GM19035 (cell line): ENCODE results near the gene ANAPC2.

ENCODE experiments used
- ATAC-seq: cut with Tn5 transposase; IDR thresholded peaks from one replicate; pipeline ENCODE4 v1.9.1; 2021; ENCODE audit not compliant: unreplicated experiment

Gene ANAPC2

DNA sequence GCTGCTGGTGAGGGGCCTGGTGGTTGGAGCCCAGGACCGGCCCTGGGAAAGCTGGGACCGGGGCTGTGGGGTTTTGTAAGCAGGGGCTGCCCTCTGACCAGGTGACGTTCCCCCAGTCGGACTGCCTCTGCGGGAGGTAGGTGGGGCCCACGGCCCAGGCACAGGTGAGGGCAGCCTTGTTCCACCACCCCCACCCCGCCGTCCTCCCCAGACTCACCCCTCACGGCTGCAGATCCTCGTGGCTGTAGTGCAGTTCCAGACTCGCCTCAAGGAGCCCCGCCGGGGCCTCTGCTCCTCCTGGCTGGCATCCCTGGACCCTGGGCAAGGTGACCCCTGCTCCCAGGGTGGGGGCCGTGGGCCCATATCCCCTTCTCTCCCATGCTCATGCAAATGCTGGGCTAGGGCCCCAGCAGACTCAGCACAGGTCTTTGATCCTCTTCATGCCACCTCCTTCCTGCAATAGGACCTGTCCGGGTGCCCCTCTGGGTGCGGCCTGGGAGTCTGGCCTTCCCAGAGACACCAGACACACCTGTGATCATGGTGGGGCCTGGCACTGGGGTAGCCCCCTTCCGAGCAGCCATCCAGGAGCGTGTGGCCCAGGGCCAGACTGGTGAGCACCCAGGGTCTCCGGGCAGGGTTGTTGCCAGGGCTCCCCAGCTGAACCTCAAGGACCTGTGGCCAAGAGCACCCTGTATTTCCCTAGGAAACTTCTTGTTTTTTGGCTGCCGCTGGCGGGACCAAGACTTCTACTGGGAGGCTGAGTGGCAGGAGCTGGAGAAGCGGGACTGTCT, 27.0 kb upstream of the ANAPC2 start:
- ATAC-seq, result no peak

DNA sequence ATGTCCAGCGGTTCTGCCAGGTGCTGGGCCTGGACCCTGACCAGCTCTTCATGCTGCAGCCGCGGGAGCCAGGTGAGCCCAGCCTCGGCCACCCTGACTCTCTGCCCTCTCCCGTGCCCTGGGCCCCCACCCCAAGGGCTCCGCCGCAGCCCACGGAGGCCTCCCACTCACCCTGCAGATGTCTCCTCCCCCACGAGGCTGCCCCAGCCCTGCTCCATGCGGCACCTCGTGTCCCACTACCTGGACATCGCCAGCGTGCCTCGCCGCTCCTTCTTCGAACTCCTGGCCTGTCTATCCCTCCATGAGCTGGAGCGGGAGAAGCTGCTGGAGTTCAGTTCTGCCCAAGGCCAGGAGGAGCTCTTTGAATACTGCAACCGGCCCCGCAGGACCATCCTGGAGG, 26.3 kb upstream of the ANAPC2 start:
- ATAC-seq, result no peak

DNA sequence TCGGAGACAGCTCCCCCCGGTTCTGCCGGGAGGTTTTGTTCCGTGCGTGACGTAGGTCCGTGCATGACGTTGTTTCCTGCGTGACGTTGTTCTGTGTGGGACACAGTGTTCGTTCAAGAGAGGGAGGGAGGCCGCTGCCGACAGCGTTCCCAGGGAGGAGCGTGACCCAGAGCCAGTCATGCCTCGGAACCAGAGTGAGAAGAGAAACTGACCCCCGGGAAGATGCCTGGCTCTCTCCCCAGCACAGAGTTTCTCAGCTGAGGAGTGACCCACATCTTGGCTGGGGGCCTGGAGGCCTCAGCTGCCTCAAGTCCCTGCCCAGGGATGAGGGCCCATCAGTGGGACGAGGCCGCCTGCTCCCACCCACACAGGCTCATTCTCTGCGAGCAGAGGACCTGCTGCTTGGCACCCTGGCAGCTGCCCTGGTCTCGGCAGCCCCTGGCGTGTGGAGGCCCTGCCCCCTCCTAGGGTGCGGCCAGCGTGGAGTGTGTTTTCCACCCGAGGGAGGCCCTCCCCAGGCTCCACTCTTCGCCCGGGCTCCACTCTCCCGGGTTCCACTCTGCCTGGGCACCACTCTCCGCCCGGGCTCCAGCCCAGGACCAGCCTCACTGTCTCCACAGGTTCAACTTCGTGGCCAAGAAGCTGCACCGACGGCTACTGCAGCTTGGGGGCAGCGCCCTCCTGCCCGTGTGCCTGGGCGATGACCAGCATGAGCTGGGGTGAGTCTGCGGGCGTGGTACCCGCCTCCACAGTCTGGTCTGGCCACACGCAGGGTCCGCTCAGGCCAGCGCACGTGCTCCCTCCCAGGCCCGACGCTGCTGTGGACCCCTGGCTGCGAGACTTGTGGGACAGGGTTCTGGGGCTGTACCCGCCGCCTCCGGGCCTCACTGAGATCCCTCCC, 25.1 kb upstream of the ANAPC2 start:
- no peak for ATAC-seq

DNA sequence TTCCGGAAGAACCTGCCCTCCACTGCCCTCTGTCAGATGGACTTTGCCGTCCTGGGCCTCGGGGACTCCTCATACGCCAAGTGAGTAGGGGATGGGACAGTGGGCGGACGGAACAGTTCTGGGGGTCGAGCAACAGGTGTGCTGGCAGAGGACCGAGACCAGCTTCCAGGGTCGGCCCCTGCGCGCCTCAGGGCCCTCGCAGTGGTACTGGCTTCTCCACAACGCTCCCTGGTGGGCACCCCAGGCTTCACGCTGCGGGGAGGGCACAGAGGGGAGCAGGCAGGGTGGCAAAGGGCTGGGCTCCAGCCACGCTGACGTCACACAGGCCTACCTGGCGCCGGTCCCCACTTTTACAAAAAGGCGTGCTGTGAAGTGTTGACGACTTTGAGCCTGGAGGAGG, 24.2 kb upstream of the ANAPC2 start:
- no peak for ATAC-seq

DNA sequence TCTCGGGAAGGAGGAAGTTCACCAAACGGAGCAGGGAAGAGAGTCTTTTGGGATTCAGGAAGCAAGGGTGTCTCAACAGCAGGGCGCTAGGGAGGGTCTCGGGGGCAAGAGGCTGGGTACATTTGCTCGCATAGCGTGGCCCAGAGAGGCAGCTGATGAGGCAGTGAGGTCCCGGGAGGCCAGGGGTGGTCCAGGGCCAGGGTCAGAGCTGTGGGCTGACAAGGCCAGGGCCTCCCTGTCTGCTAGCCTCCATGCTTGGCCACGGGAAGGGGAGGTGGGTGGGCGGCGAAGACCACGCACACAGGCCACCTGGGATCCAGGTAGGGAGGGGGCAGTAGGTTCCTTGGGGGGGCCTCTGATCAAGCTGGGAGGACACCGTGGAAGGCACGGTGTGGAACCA, 23.2 kb upstream of the ANAPC2 start:
- ATAC-seq, result no peak

DNA sequence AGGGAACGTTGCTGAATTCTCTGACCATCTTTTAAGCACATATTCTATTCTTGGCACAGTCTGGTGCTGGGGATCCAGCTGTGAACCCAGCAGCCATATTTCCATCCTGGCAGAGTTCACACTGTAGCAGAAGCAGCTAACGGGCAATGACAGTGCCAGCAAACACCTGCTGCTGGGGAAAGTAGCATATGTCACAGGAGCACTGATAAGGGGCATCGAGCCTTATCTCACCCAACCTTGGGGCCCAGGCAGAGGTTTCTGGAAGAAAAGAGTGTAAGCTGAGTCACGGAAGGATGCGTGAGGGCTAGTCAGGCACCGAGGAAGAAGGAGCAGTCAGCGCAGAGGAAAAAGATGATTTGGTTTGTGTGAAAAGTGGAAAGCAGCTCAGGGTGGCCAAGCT, 18.2 kb upstream of the ANAPC2 start:
- ATAC-seq, result no peak

DNA sequence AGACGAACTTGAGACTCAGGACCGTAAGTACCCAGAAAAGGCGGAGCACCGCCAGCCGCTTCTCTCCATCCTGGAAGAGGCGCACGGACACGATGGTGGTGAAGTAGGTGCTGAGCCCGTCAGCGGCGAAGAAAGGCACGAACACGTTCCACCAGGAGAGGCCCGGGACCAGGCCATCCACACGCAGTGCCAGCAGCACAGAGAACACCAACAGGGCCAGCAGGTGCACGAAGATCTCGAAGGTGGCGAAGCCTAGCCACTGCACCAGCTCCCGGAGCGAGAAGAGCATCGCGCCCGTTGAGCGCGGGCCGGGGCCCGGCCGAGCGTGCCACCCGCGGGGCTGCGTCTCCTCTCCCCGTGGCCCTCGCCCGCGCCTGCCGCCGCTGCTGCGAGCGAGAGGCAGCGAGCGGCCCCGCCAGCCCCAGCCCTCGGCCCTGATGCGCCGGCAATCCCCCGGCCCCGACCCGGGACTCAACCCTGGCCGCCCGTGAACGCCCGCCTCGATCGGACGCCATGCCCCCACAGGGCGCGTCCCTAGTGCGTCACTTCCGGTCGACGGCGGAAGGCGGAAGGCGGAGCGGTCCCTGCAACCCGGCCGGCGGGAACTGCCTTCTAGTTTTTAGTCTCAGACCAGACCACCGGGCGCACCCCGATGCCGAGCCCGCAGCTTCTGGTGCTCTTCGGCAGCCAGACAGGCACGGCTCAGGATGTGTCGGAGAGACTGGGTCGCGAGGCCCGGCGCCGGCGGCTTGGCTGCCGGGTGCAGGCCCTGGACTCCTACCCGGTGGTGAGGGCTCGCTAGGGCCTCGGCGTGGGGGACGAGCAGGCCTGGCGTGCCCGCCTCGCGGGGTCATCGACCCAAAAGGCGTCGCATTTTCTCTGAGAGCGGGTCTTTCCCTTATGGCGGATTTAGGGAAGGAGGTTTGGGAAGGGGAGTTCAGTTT, 17.0 kb upstream of the ANAPC2 start, which contains the start of the genes NDOR1 and TMEM203:
NDOR1 (plus strand) TSS at position 575 of the 944 bp plus-strand sequence; CDS start at position 653, 78 bp downstream.
TMEM203 (minus strand) TSS at position 523 of the 944 bp plus-strand sequence; CDS start at position 289, 234 bp downstream.
- ATAC-seq, result peak; percentile 51

DNA sequence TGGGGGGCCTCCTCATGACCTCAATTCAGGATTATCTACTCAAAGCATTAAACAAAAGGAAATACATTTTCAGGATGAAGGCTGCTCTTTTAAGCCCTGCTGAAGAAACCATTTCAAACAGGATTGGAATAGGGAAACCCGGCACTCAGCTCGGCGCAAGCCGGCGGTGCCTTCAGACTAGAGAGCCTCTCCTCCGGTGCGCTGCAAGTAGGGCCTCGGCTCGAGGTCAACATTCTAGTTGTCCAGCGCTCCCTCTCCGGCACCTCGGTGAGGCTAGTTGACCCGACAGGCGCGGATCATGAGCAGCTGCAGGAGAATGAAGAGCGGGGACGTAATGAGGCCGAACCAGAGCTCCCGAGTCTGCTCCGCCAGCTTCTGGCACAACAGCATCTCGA, 16.4 kb upstream of the ANAPC2 start:
- no peak for ATAC-seq

DNA sequence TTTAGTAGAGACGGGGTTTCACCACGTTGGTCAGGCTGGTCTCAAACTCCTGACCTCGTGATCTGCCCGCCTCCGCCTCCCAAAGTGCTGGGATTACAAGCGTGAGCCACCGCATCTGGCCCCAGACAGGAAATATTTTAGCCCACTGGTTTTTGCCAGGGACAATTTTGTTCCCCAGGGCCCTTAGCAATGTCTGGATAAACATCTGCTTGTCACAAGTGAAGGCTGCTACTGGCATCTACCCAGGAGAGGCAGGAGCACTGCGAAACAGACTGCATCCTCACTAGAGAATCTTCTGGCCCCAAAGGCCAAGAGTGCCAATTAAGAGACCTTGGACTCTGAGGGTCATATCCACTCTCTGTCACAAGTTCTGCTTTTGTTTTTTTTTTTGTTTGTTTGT, 14.6 kb upstream of the ANAPC2 start:
- ATAC-seq, result no peak

DNA sequence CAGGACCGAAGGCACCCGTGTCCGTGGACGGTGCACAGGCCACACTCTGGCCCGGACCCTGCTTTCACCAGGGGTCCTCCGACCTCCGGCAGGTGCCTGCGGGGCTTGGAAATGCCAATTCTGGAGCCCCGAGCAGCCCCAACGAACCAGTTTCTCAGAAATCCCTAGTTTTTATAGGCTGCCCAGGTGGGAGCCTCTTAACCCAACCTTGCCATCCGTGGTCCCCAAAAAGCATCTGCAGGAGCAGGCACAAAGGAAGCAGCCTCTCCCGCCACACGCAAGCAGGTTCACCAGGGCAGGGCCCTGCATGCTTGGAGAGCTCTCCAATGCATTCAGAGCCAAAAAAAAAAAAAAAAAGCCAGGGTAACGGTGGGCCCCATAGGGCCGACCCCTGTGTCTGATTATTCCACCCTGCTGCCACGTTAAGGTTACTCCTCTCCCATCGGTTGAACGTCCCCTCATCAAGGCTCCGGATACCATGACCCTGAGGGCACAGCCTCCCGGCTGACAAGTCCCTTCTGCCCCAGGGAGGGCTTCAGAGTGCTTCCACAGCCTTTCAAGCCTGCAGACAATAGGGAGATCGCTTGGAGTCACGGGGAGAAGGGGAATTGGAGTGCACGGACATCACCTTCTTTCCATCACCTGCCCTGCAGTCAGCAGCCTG, 13.0 kb upstream of the ANAPC2 start:
- no peak for ATAC-seq

DNA sequence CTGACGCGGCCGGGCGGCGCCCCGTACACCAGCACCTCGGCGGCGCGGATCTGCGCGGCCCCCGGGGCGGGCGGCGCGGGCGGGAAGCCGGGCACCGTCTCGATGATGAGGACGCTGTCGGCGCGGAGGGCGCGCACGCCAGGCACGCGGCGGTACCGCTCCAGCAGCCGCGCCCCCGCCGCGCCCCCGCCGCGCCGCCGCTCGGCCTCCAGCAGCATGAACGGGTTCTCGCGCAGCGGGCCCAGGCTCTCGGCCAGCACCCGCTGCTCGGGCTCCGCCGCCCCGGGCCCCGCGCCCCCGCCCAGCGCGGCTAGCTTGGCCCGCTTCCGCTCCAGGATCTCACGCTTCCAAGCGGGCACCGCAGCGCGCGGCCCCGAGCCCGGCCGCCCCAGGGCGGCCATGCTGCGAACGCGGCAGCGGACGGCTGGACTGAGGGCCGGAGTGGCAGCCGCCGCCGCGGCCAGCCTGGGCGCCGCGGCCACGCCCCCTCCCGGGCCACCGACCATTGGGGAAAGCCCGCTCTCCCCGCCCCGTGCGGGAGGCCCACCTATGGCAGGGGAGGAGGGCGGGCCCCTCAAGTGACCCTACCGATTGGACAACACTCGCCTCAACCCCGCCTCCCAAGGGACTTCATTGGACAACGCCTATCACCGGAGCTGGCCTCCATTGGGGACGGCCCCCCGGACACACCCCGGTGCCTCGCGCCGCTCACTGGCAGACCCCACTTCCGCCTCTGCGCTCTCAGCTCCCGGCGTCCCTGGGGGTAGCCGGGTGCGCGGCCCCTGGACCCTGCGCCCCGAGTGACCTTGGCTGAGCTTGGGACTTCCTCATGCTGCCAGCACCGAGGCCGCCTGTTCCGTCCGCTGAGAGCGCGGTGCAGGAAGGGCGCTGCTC, 12.2 kb upstream of the ANAPC2 start, which contains the start of gene TPRN:
TPRN (minus strand) TSS at position 431 of the 894 bp plus-strand sequence; CDS start at position 401, 30 bp downstream.
- peak; percentile 82 for ATAC-seq

DNA sequence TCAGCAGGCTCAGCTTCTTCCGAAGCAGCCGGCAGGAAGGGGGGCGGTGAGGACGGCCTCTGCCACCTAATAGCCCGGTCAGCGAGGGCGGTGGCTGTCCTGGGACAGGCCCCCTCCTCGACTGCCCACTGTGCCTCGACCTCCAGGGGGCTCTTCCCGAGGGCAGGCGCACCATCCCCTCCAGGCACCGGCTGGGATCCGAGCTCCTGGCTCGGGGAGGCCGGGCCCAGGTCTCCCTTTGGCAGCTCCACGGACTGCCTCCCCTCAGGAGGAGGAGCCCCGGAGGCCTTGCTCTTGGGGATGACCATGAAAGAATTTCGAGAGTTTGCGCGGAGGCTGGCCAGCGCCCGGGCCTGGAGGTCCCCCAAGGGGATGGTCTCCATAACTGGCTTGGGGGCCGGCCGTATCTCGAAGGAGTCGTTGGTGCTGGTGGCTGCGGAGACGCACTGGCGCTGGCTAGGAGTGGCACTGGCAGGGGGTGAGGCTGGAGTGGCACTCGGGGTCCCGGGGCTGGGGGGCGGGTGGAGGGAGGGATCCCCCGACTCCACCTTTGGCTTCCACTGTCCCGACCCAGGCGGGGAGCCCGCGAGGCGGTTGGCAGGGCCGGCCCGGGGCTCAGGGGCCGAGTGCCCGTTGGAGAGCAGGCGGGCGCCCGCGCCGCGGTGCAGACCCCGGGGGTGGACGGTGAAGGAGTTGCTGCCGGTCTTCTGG, 11.2 kb upstream of the ANAPC2 start:
- no peak for ATAC-seq

DNA sequence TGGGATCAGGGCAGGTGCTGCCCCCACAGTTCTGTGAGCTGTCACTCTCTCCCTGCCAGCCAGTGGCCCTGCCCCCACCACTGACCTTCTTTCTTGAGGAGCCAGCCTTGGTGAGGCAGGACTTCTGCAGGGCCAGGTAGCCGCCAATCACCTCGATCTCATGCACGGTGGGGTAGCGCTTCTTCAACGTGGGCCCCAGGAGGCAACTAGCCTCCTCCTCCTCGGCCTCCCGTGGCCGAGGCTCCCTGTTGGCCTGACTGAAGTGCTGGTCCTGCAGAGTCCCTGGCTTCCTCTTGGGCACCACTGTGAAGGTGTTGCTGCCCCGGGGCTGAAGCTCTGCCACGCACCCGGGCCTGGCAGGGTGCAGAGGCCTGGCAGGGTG, 10.5 kb upstream of the ANAPC2 start:
- ATAC-seq, result no peak

DNA sequence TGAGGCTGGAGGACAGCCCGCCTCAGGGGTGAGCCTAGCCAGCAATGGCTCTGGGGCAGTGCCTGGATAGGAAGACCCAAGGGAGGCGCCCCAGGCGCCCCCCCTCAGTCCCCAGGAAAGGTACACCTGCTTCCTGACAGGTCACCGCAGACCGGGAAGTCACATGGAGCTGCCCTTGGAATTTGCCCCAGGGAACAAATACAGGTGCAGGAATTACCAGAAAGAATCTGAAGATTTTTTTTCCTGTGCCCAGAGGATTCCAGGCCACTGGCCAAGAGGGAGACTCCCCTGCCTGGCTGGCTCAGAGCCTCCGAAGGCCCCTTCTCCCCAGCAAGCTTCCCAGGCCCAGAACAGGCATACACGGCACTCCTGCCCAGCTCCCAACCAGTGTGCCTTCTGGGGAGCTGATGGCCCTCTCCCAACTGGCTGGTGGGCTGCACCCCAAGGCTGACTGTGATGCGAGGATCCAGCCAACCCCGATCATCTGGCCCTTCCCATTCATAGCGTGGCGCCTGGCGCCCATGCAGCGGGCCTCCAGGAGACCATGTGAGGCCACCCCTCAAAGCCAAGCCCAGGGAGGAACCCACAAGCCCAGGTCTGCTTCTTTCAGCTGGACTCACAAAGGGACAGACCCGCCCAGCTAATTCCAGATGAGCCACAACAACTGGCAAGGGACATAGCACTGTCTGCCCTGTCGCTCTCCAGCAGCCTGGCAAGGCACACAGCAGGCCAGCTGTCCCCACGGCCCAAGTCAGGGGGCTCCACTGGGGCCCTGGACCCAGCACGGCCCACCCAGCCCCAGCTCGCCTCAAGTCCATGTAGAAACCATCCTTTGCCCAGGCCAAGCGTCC, 9.9 kb upstream of the ANAPC2 start:
- no peak for ATAC-seq

DNA sequence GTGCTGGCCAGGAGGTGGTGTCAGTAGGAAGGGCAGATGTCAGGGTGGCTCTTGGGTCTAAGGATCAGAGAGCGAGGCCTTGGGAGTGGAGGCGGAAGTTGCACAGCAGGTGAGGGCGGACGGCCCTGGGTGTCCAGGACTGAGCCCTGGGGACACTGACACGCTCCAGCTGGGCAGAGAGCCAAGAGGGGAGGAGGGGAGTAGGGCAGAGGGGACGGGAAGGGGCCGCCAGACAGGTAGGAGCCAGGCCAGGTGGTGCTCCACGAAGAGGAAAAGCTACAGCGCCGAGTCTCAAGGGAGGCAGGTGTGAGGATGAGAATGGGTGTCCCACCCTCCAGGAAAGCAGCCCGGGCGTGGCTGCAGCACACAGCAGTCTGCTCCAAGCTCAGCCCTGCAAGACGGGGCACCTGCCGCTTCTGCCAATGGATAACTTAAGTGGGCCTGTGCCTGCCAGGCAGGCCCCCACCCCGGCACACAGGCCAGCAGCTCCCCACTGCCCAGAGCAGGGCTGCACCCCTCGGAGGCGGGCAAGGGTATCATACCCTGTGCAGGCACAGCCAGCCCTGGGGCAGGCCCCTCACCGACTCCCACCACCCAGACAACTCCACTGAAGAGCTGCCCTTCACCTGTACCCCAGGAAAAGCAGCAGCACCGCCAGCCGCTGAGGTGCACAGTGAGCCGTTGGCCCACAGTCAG, 7.3 kb upstream of the ANAPC2 start:
- no peak for ATAC-seq

DNA sequence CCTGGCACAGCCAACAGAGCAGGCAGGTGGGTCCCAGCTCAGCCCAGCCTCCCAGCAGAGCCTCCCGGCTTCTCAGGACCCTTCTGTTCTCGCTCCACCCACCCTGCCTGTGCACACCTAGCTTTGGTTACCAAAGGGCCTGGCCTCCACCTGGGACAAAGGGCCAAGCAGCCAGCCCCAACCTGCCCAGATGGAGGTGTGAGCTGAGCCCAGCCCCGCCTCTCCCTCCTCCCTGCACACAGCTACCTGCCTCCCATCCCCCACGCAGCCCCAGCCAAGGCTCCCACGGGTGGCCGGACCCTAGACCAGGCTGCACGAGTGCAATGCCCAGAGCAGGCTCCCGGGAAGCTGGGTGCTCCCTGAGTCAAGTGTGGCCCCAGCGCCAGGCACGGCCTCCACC, 6.5 kb upstream of the ANAPC2 start:
- no peak for ATAC-seq

DNA sequence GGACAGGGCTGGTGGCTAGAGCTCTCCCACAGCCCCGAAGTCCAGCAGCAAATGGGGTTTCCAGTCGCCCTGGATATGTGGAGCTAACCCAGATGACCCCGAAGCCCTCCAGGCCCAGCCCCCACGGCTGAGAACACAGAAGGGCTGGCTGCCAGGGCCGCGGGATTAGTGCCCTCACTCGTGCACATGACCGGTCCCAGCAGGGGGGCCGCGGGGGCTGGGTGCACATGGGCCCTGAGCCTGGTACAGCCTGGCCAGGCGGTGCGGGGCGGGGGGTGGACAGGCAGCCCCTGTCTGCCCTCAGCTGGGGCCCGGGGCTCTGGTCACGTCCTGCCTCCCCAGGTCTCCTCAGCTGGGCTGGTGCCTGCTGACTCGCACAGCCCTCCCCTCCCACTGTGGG, 6.0 kb upstream of the ANAPC2 start:
- ATAC-seq, result no peak
